OCI-LY7 (cell line): ENCODE results near the gene TAP1. TPM values are rescaled to one million over a fixed set of nuclear protein-coding genes. Genes with fewer than 3 reads are reported as not detected.

Experiments
- BruUV-seq: library from RNA; stranded (reverse); fragments of 400-500 nt; replicated peaks from 2 replicates; lab custom pipeline; 2021; lab: Mats Ljungman, UMichigan
- CTCF ChIA-PET: fragments of 300-600 bp; sonication (Branson Sonifier 250); formaldehyde crosslinking; loops from one replicate; lab custom pipeline; 2022; ENCODE audit warnings: antibody characterized with exemption; ENCODE audit not compliant: unreplicated experiment; lab: Charles Lee
- POLR2A ChIA-PET: fragments of 300-600 bp; sonication (Branson Sonifier 250); formaldehyde crosslinking; loops from one replicate; lab custom pipeline; 2022; ENCODE audit warnings: antibody characterized with exemption; lab: Charles Lee
- DNase-seq: peaks from one replicate; pipeline ENCODE4 v3.0.0-alpha.2; 2015; ENCODE audit warnings: low spot score
- H2AFZ ChIP-seq: fragments of 200-600 bp; sonication (generic), shearing (Covaris generic); 2 replicates; pipeline ENCODE4 v1.6.1; 2014; ENCODE audit warnings: mild to moderate bottlenecking, antibody characterized with exemption, low read length, moderate library complexity
- H3K27ac ChIP-seq: fragments of 200-600 bp; sonication (generic); 2 replicates; pipeline ENCODE4 v1.5.1; 2014; ENCODE audit warnings: mixed run types, low read depth, mild to moderate bottlenecking, moderate library complexity, low read length, inconsistent platforms; ENCODE audit not compliant: poor library complexity, severe bottlenecking
- H3K36me3 ChIP-seq: fragments of 200-600 bp; sonication (generic); 2 replicates; pipeline ENCODE4 v1.6.1; 2014; ENCODE audit warnings: mild to moderate bottlenecking, antibody characterized with exemption, low read length, moderate library complexity, mixed read lengths; ENCODE audit not compliant: insufficient read depth
- H3K4me1 ChIP-seq: fragments of 200-600 bp; sonication (generic); 2 replicates; pipeline ENCODE4 v1.5.1; 2014; ENCODE audit warnings: mild to moderate bottlenecking, low read length; ENCODE audit not compliant: insufficient read depth, poor library complexity, severe bottlenecking
- H3K4me2 ChIP-seq: fragments of 200-600 bp; sonication (generic); 2 replicates; pipeline ENCODE4 v1.6.1; 2014; ENCODE audit warnings: mild to moderate bottlenecking, low read length
- H3K4me3 ChIP-seq: fragments of 200-600 bp; sonication (generic); 2 replicates; pipeline ENCODE4 v1.5.1; 2014; ENCODE audit warnings: mild to moderate bottlenecking, low read depth, low read length; ENCODE audit not compliant: poor library complexity, severe bottlenecking
- H3K79me2 ChIP-seq: fragments of 200-600 bp; sonication (generic); 2 replicates; pipeline ENCODE4 v1.6.1; 2016; ENCODE audit warnings: low read depth, mild to moderate bottlenecking, low read length, moderate library complexity, mixed read lengths; ENCODE audit not compliant: insufficient read depth
- H3K9me2 ChIP-seq: fragments of 200-600 bp; sonication (generic); 2 replicates; pipeline ENCODE4 v1.6.1; 2016; ENCODE audit warnings: mild to moderate bottlenecking, low read length, mixed read lengths; ENCODE audit not compliant: insufficient read depth
- H3K9me3 ChIP-seq: fragments of 200-600 bp; sonication (generic); 2 replicates; pipeline ENCODE4 v1.6.1; 2014; ENCODE audit warnings: mild to moderate bottlenecking, mixed run types, low read length, mixed read lengths
- H4K20me1 ChIP-seq: fragments of 200-600 bp; sonication (generic); 2 replicates; pipeline ENCODE4 v1.6.1; 2014; ENCODE audit warnings: mild to moderate bottlenecking, antibody characterized with exemption, low read length, moderate library complexity, mixed read lengths; ENCODE audit not compliant: insufficient read depth
- EZH2phosphoT487 ChIP-seq: fragments of 200-600 bp; sonication (generic); IDR thresholded peaks from 2 replicates; pipeline ENCODE4 v1.6.1; 2018; ENCODE audit warnings: low read depth, borderline replicate concordance, mild to moderate bottlenecking, mixed run types, antibody characterized with exemption, low read length, moderate library complexity, mixed read lengths
- intact Hi-C: fragments of 100-400 bp; cut with micrococcal nuclease; formaldehyde crosslinking; loops from one replicate; pipeline ENCODE4 v1.10.0; 2022; ENCODE audit not compliant: unreplicated experiment
- total RNA-seq, 2 experiments: library from RNA; depleted of rRNA in 1 of 2; stranded (reverse); fragments of >200 nt in 1 of 2; shearing (Covaris generic) in 1 of 2; gene quantifications; 2 replicates each; pipeline ENCODE4 v1.2.3, GENCODE V29; 2014 to 2022
- TF ChIP-seq, protein P1 (sequence below): fragments of 200-600 bp; sonication (generic); conservative IDR thresholded peaks from 2 replicates; pipeline ENCODE4 v1.5.1; 2014; ENCODE audit warnings: mild to moderate bottlenecking, antibody characterized with exemption, low read length, moderate library complexity, mixed read lengths

TAP1 gene
- total RNA-seq, 2 experiments from 2014 or later, result 66.3 to 85.9 TPM

- Histone ChIP-seq H3K4me3 (no peak overlapping the region), H2AFZ (no peak overlapping the region), H3K36me3 (peaks cover 68% of the 10 kb centered on the region), H3K9me2 (no peaks in the 10 kb centered on the region), H3K9me3 (no peaks in the 10 kb centered on the region), H3K4me1 (peaks cover 44% of the 10 kb centered on the region), H3K27ac (no peak overlapping the region), H3K4me2 (no peak overlapping the region), H3K79me2 (peaks cover 42% of the 10 kb centered on the region), H4K20me1 (no peaks in the 10 kb centered on the region)
- ChIA-PET POLR2A (no interaction called here), CTCF (no interaction called here)
- no peak for TF ChIP-seq EZH2phosphoT487
- TF ChIP-seq, protein P1, sequence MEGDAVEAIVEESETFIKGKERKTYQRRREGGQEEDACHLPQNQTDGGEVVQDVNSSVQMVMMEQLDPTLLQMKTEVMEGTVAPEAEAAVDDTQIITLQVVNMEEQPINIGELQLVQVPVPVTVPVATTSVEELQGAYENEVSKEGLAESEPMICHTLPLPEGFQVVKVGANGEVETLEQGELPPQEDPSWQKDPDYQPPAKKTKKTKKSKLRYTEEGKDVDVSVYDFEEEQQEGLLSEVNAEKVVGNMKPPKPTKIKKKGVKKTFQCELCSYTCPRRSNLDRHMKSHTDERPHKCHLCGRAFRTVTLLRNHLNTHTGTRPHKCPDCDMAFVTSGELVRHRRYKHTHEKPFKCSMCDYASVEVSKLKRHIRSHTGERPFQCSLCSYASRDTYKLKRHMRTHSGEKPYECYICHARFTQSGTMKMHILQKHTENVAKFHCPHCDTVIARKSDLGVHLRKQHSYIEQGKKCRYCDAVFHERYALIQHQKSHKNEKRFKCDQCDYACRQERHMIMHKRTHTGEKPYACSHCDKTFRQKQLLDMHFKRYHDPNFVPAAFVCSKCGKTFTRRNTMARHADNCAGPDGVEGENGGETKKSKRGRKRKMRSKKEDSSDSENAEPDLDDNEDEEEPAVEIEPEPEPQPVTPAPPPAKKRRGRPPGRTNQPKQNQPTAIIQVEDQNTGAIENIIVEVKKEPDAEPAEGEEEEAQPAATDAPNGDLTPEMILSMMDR, result no peak
- DNase-seq, result no peak
- BruUV-seq, result no TSS peak
- intact Hi-C loops, result no loop called here
Measured at GRCh38 chr6:32849126-32849525, 4.4 kb downstream of the TAP1 start.

DNA sequence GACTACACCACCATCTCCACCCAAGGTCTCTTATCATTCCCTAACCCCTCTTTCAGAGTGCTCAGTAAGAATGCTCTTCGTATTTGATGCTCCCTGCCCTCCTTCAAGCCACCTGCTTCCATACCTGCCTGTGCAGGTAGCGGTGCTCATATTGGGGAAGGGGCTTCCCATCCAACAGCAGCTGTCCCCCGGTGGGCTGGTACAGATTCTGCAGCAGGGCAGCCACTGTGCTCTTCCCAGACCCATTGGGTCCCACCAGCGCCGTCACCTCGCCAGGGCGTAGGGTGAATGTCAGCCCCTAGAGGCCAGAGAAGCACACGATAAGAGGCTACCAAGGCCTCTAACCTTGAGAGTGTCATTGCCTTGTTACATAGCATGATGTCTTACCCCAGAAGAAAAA lies 5.7 kb downstream of the TAP1 start:
- no peaks in the 10 kb centered on the region for H3K9me3 ChIP-seq
- H3K9me2 ChIP-seq, result no peaks in the 10 kb centered on the region
- no peak overlapping the region for H2AFZ ChIP-seq
- H4K20me1 ChIP-seq, result no peaks in the 10 kb centered on the region
- peaks cover 47% of the 10 kb centered on the region for H3K79me2 ChIP-seq
- no peak overlapping the region for H3K27ac ChIP-seq
- H3K4me2 ChIP-seq, result no peak overlapping the region
- H3K36me3 ChIP-seq, result peaks cover 70% of the 10 kb centered on the region
- intact Hi-C loops, result no loop called here
- ChIA-PET POLR2A (no interaction called here), CTCF (no interaction called here)
- no peak overlapping the region for H3K4me3 ChIP-seq
- no TSS peak for BruUV-seq
- TF ChIP-seq EZH2phosphoT487, result no peak
- TF ChIP-seq, protein P1, result no peak
- no peak for DNase-seq
- H3K4me1 ChIP-seq, result peaks cover 49% of the 10 kb centered on the region

- POLR2A ChIA-PET, result interaction anchor here (3.7 kb wide), 1 partner anchor 9 kb away, joined by 88 read pairs; the partner anchor contains the start of genes PSMB9 and TAP1
- Histone ChIP-seq H3K27ac (no peak overlapping the region), H3K4me2 (no peak overlapping the region), H3K9me3 (no peaks in the 10 kb centered on the region), H3K4me3 (no peak overlapping the region), H3K36me3 (peaks cover 77% of the 10 kb centered on the region), H4K20me1 (no peaks in the 10 kb centered on the region), H3K4me1 (peaks cover 50% of the 10 kb centered on the region), H2AFZ (no peak overlapping the region), H3K79me2 (peaks cover 47% of the 10 kb centered on the region), H3K9me2 (no peaks in the 10 kb centered on the region)
- CTCF ChIA-PET, result interaction anchor here (0.6 to 1.0 kb wide), 2 partner anchors 11 to 121 kb away, joined by 3 to 4 read pairs; partner anchors contain the start of gene BRD2
- TF ChIP-seq EZH2phosphoT487, result no peak
- TF ChIP-seq, protein P1, result no peak
- intact Hi-C loops, result no loop called here
- BruUV-seq, result no TSS peak
- no peak for DNase-seq
Measured at GRCh38 chr6:32847004-32847403, 6.5 kb downstream of the TAP1 start.
